GM23338 (cell line): Measurements from ENCODE around the gene DPF1. TPM values are rescaled to one million over a fixed set of nuclear protein-coding genes. Genes with fewer than 3 reads are reported as not detected.
A peak's percentile ranks its signal among the peaks of the same experiment; 100 is the strongest.

ENCODE experiments used
- ATAC-seq: fragments of 200-7000 bp; cut with Tn5 transposase; 3 replicates; pipeline ENCODE4 v1.9.1; 2020
- DNase-seq: peaks from one replicate; pipeline ENCODE4 v3.0.0-alpha.2; 2015; ENCODE audit warnings: low spot score
- H2AFZ ChIP-seq: fragments of 200-600 bp; sonication (generic); 2 replicates; pipeline ENCODE4 v1.8.0; 2016; ENCODE audit warnings: antibody characterized with exemption, mild to moderate bottlenecking, moderate library complexity
- H3F3A ChIP-seq: fragments of 200-600 bp; sonication (generic); replicated peaks from 2 replicates; pipeline ENCODE4 v1.8.0; 2017; ENCODE audit warnings: antibody characterized with exemption, mixed run types, low read depth
- H3K27ac ChIP-seq: fragments of 200-600 bp; sonication (generic); 2 replicates; pipeline ENCODE4 v1.6.1; 2016; ENCODE audit warnings: low read depth
- H3K27me3 ChIP-seq: fragments of 200-600 bp; sonication (generic); 2 replicates; pipeline ENCODE4 v1.8.0; 2016; ENCODE audit warnings: mild to moderate bottlenecking, mixed run types, moderate library complexity; ENCODE audit not compliant: insufficient read depth
- H3K36me3 ChIP-seq: fragments of 200-600 bp; sonication (generic); 2 replicates; pipeline ENCODE4 v1.8.0; 2016; ENCODE audit warnings: mild to moderate bottlenecking; ENCODE audit not compliant: insufficient read depth
- H3K4me1 ChIP-seq: fragments of 200-600 bp; sonication (generic); 2 replicates; pipeline ENCODE4 v1.8.0; 2016; ENCODE audit warnings: mild to moderate bottlenecking, moderate library complexity; ENCODE audit not compliant: insufficient read depth
- H3K4me2 ChIP-seq: fragments of 200-600 bp; sonication (generic); 2 replicates; pipeline ENCODE4 v1.7.1; 2017; ENCODE audit warnings: mixed run types
- H3K4me3 ChIP-seq: fragments of 200-600 bp; sonication (generic); 2 replicates; pipeline ENCODE4 v1.6.1; 2016; ENCODE audit warnings: mixed run types
- H3K79me2 ChIP-seq: fragments of 200-600 bp; sonication (generic); replicated peaks from 2 replicates; pipeline ENCODE4 v1.8.0; 2017; ENCODE audit warnings: mild to moderate bottlenecking; ENCODE audit not compliant: insufficient read depth
- H3K9me2 ChIP-seq: fragments of 200-600 bp; sonication (generic); 2 replicates; pipeline ENCODE4 v1.8.0; 2017; ENCODE audit not compliant: insufficient read depth
- H4K20me1 ChIP-seq: fragments of 200-600 bp; sonication (generic); replicated peaks from 2 replicates; pipeline ENCODE4 v1.8.0; 2017; ENCODE audit warnings: mild to moderate bottlenecking; ENCODE audit not compliant: insufficient read depth
- H3K27ac Mint-ChIP-seq: 2 replicates; pipeline ENCODE4 v1.8.0; 2020; ENCODE audit warnings: inconsistent platforms, mild to moderate bottlenecking, moderate library complexity, mixed read lengths
- H3K27me3 Mint-ChIP-seq: 3 replicates; pipeline ENCODE4 v1.8.0; 2022; ENCODE audit warnings: low read depth, mild to moderate bottlenecking, moderate library complexity, mixed read lengths, inconsistent platforms; ENCODE audit not compliant: insufficient read depth, poor library complexity
- H3K36me3 Mint-ChIP-seq: 3 replicates; pipeline ENCODE4 v1.8.0; 2021; ENCODE audit warnings: low read depth, mild to moderate bottlenecking, inconsistent platforms, moderate library complexity, mixed read lengths
- H3K4me1 Mint-ChIP-seq: 3 replicates; pipeline ENCODE4 v1.8.0; 2020; ENCODE audit warnings: mild to moderate bottlenecking, inconsistent platforms, mixed read lengths
- H3K4me3 Mint-ChIP-seq: 3 replicates; pipeline ENCODE4 v1.8.0; 2021; ENCODE audit warnings: moderate library complexity, mild to moderate bottlenecking, inconsistent platforms, mixed read lengths
- H3K9me3 Mint-ChIP-seq: 3 replicates; pipeline ENCODE4 v1.8.0; 2020; ENCODE audit warnings: moderate library complexity, mild to moderate bottlenecking, inconsistent platforms, mixed read lengths
- CREB1 ChIP-seq: fragments of 250-450 bp; sonication (Bioruptor Pico); IDR thresholded peaks from 2 replicates; pipeline ENCODE4 v1.5.0; 2020; ENCODE audit warnings: low read depth, mild to moderate bottlenecking, moderate library complexity
- EZH2 ChIP-seq: fragments of 200-600 bp; sonication (generic); IDR thresholded peaks from one replicate; pipeline ENCODE4 v1.8.0; 2017; ENCODE audit warnings: antibody characterized with exemption, mild to moderate bottlenecking, low read depth; ENCODE audit not compliant: unreplicated experiment
- EZH2phosphoT487 ChIP-seq: fragments of 200-600 bp; sonication (generic); IDR thresholded peaks from one replicate; pipeline ENCODE4 v1.8.1; 2018; ENCODE audit warnings: antibody characterized with exemption; ENCODE audit not compliant: unreplicated experiment
- JUNB ChIP-seq: IDR thresholded peaks from one replicate; pipeline ENCODE4 v1.6.1; 2016; ENCODE audit warnings: antibody characterized with exemption; ENCODE audit not compliant: unreplicated experiment
- NANOG ChIP-seq: IDR thresholded peaks from 2 replicates; pipeline ENCODE4 v1.6.1; 2016; ENCODE audit warnings: antibody characterized with exemption, borderline replicate concordance
- POLR2AphosphoS5 ChIP-seq: IDR thresholded peaks from 2 replicates; pipeline ENCODE4 v1.6.1; 2016; ENCODE audit warnings: antibody characterized with exemption, low read depth
- STAT1 ChIP-seq: IDR thresholded peaks from one replicate; pipeline ENCODE4 v1.6.1; 2016; ENCODE audit warnings: antibody characterized with exemption; ENCODE audit not compliant: unreplicated experiment
- ZNF114 ChIP-seq: fragments of 250-450 bp; sonication (Bioruptor Pico); IDR thresholded peaks from 2 replicates; pipeline ENCODE4 v1.5.0; 2020; ENCODE audit warnings: mild to moderate bottlenecking, moderate library complexity
- ZNF331 ChIP-seq: fragments of 250-450 bp; sonication (Bioruptor Pico); IDR thresholded peaks from 2 replicates; pipeline ENCODE4 v1.5.0; 2020; ENCODE audit warnings: low read depth, mild to moderate bottlenecking, moderate library complexity
- polyA plus RNA-seq: library from polyadenylated mRNA; unstranded; fragments of >200 nt; fragmentation: Nextera tagmentation; extraction: Ambion mirVana; gene quantifications from 2 replicates; pipeline ENCODE4 v1.2.1, GENCODE V29; 2016
- total RNA-seq: library from RNA; depleted of rRNA; stranded (reverse); fragments of >200 nt; shearing (Covaris generic); gene quantifications from 2 replicates; pipeline ENCODE4 v1.2.3, GENCODE V29; 2014
- TF ChIP-seq, protein P1 (sequence below): IDR thresholded peaks from 2 replicates; pipeline ENCODE4 v1.6.1; 2016; ENCODE audit warnings: antibody characterized with exemption
- TF ChIP-seq, protein P2 (sequence below): IDR thresholded peaks from one replicate; pipeline ENCODE4 v1.6.1; 2018; ENCODE audit warnings: antibody characterized with exemption; ENCODE audit not compliant: unreplicated experiment
- TF ChIP-seq, protein P3 (sequence below): fragments of 250-450 bp; sonication (Bioruptor Pico); IDR thresholded peaks from 2 replicates; pipeline ENCODE4 v1.5.0; 2020; ENCODE audit warnings: mild to moderate bottlenecking, moderate library complexity

The DPF1 gene
- total and polyA plus RNA-seq, 2 experiments from 2014 or later = 8.3 to 11.7 TPM

DNA sequence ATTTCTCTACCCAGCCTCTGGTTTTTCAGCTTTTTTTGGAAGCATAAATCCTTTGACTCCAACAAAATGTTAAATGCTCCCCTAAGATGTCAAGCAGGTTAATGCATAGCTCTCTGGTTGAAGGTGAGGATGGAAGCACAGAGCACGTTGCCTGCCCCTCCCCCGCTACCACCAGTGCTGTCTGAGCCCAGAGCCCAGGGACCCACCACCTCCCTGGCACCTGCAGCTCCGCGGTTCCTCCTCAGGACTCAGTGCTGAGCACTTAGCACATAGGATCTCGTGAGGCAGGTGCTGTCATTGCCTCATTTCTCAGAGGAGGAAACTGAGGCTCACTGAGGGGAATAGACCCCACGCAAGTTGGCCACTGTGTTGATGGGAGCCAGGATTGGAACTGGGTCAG lies 48.6 kb downstream of the DPF1 start (continued):
- TF ChIP-seq ZNF114 (no peak), JUNB (no peak), EZH2 (no peak), NANOG (no peak), POLR2AphosphoS5 (no peak)
- TF ChIP-seq, protein P1, sequence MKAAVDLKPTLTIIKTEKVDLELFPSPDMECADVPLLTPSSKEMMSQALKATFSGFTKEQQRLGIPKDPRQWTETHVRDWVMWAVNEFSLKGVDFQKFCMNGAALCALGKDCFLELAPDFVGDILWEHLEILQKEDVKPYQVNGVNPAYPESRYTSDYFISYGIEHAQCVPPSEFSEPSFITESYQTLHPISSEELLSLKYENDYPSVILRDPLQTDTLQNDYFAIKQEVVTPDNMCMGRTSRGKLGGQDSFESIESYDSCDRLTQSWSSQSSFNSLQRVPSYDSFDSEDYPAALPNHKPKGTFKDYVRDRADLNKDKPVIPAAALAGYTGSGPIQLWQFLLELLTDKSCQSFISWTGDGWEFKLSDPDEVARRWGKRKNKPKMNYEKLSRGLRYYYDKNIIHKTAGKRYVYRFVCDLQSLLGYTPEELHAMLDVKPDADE = no peak
- TF ChIP-seq, protein P2, sequence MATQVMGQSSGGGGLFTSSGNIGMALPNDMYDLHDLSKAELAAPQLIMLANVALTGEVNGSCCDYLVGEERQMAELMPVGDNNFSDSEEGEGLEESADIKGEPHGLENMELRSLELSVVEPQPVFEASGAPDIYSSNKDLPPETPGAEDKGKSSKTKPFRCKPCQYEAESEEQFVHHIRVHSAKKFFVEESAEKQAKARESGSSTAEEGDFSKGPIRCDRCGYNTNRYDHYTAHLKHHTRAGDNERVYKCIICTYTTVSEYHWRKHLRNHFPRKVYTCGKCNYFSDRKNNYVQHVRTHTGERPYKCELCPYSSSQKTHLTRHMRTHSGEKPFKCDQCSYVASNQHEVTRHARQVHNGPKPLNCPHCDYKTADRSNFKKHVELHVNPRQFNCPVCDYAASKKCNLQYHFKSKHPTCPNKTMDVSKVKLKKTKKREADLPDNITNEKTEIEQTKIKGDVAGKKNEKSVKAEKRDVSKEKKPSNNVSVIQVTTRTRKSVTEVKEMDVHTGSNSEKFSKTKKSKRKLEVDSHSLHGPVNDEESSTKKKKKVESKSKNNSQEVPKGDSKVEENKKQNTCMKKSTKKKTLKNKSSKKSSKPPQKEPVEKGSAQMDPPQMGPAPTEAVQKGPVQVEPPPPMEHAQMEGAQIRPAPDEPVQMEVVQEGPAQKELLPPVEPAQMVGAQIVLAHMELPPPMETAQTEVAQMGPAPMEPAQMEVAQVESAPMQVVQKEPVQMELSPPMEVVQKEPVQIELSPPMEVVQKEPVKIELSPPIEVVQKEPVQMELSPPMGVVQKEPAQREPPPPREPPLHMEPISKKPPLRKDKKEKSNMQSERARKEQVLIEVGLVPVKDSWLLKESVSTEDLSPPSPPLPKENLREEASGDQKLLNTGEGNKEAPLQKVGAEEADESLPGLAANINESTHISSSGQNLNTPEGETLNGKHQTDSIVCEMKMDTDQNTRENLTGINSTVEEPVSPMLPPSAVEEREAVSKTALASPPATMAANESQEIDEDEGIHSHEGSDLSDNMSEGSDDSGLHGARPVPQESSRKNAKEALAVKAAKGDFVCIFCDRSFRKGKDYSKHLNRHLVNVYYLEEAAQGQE = no peak

GRCh38 chr19:38173291-38174041 lies 50.6 kb downstream of the DPF1 start:
- Histone ChIP-seq H3K27ac (peak overlapping the region; percentile 63), H3K9me2 (no peaks in the 10 kb centered on the region), H3F3A (no peaks in the 10 kb centered on the region), H3K27me3 (no peaks in the 10 kb centered on the region), H3K4me3 (no peak overlapping the region), H3K4me2 (no peak overlapping the region), H3K4me1 (peaks cover 12% of the 10 kb centered on the region), H2AFZ (no peak overlapping the region), H3K36me3 (no peaks in the 10 kb centered on the region), H4K20me1 (peaks cover 4% of the 10 kb centered on the region; the same call in 1 of the 2 replicates), H3K79me2 (no peaks in the 10 kb centered on the region)
- H3K27ac Mint-ChIP-seq = peak overlapping the region; percentile 86
- peaks cover 3% of the 10 kb centered on the region; the same call in 1 of the 3 replicates for H3K9me3 Mint-ChIP-seq
- H3K4me3 Mint-ChIP-seq = no peak overlapping the region
- DNase-seq (no peak), ATAC-seq (no peak; the same call in 2 of the 3 replicates)
- peaks cover 3% of the 10 kb centered on the region; the same call in 2 of the 3 replicates for H3K36me3 Mint-ChIP-seq
- peaks cover 12% of the 10 kb centered on the region for H3K27me3 Mint-ChIP-seq
- H3K4me1 Mint-ChIP-seq = peaks cover 22% of the 10 kb centered on the region
- TF ChIP-seq ZNF331 (CRISPR knock-in tag) (no peak), STAT1 (no peak), EZH2phosphoT487 (no peak), POLR2AphosphoS5 (no peak), EZH2 (no peak), CREB1 (CRISPR knock-in tag) (no peak)
- TF ChIP-seq, protein P3, sequence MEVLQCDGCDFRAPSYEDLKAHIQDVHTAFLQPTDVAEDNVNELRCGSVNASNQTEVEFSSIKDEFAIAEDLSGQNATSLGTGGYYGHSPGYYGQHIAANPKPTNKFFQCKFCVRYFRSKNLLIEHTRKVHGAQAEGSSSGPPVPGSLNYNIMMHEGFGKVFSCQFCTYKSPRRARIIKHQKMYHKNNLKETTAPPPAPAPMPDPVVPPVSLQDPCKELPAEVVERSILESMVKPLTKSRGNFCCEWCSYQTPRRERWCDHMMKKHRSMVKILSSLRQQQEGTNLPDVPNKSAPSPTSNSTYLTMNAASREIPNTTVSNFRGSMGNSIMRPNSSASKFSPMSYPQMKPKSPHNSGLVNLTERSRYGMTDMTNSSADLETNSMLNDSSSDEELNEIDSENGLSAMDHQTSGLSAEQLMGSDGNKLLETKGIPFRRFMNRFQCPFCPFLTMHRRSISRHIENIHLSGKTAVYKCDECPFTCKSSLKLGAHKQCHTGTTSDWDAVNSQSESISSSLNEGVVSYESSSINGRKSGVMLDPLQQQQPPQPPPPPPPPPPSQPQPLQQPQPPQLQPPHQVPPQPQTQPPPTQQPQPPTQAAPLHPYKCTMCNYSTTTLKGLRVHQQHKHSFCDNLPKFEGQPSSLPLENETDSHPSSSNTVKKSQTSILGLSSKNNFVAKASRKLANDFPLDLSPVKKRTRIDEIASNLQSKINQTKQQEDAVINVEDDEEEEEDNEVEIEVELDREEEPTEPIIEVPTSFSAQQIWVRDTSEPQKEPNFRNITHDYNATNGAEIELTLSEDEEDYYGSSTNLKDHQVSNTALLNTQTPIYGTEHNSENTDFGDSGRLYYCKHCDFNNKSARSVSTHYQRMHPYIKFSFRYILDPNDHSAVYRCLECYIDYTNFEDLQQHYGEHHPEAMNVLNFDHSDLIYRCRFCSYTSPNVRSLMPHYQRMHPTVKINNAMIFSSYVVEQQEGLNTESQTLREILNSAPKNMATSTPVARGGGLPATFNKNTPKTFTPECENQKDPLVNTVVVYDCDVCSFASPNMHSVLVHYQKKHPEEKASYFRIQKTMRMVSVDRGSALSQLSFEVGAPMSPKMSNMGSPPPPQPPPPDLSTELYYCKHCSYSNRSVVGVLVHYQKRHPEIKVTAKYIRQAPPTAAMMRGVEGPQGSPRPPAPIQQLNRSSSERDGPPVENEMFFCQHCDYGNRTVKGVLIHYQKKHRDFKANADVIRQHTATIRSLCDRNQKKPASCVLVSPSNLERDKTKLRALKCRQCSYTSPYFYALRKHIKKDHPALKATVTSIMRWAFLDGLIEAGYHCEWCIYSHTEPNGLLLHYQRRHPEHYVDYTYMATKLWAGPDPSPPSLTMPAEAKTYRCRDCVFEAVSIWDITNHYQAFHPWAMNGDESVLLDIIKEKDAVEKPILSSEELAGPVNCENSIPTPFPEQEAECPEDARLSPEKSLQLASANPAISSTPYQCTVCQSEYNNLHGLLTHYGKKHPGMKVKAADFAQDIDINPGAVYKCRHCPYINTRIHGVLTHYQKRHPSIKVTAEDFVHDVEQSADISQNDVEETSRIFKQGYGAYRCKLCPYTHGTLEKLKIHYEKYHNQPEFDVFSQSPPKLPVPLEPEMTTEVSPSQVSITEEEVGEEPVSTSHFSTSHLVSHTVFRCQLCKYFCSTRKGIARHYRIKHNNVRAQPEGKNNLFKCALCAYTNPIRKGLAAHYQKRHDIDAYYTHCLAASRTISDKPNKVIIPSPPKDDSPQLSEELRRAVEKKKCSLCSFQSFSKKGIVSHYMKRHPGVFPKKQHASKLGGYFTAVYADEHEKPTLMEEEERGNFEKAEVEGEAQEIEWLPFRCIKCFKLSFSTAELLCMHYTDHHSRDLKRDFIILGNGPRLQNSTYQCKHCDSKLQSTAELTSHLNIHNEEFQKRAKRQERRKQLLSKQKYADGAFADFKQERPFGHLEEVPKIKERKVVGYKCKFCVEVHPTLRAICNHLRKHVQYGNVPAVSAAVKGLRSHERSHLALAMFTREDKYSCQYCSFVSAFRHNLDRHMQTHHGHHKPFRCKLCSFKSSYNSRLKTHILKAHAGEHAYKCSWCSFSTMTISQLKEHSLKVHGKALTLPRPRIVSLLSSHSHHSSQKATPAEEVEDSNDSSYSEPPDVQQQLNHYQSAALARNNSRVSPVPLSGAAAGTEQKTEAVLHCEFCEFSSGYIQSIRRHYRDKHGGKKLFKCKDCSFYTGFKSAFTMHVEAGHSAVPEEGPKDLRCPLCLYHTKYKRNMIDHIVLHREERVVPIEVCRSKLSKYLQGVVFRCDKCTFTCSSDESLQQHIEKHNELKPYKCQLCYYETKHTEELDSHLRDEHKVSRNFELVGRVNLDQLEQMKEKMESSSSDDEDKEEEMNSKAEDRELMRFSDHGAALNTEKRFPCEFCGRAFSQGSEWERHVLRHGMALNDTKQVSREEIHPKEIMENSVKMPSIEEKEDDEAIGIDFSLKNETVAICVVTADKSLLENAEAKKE (CRISPR knock-in tag) = no peak
